ENCODE results near the gene MBOAT1. TPM values are rescaled to one million over a fixed set of nuclear protein-coding genes. Genes with fewer than 3 reads are reported as not detected.

The MBOAT1 gene
- total RNA-seq, 1 donor from 2014 or later = 8.5 TPM

DNA sequence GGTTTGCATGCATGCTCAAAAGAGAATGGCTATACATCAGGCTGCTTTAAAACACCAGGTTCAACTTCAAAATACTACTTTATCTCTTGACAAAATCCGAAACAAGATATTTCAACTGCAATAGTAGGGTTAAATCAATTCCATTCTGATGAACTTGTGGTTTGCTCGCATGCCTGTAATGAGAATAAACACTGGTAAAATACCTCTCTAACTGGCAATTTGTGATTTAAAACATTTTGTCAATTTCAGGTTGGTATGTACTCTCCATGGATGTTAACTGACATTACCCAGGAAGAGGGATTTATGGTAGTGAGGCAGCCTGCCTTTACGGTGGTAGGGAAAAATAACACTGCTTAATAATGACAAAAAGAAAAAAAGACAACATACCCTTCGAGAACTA is 74.4 kb downstream of the MBOAT1 start:
- Histone ChIP-seq H3K36me3 (peaks cover 1% of the 10 kb centered on the region), H3K27me3 (no peaks in the 10 kb centered on the region), H3K9me3 (no peaks in the 10 kb centered on the region), H3K27ac (no peak overlapping the region), H3K4me1 (no peaks in the 10 kb centered on the region), H3K4me3 (no peak overlapping the region)
- no peak for DNase-seq
- intact Hi-C loops (cut with DNase I) = no loop called here
- no peak for TF ChIP-seq CTCF (IDR thresholded peaks at IDR 0.05)
- ATAC-seq = no peak

DNA sequence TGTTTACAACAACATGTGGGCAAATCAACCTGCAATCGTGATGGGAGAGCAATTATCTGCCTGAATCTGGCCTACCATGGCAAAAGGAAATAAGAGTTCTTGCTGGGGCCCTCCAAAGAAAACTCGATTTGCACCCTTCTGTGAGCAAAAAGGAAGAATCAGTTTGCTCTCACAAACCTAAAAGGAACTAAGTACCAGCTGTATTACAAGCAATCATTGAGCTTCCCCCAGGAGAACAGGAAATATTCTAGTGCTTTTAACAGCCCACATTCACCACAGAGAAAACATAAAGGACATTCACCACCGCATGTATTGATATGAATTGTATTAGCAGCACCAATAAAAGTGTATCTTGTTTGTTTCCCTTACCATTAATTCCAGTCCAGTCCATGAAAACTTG is 75.0 kb downstream of the MBOAT1 start:
- H3K27ac ChIP-seq = no peak overlapping the region
- H3K36me3 ChIP-seq = no peaks in the 10 kb centered on the region
- no peaks in the 10 kb centered on the region for H3K9me3 ChIP-seq
- no peaks in the 10 kb centered on the region for H3K27me3 ChIP-seq
- no peak for TF ChIP-seq CTCF (IDR thresholded peaks at IDR 0.05)
- intact Hi-C loops (cut with DNase I) = no loop called here
- ATAC-seq = no peak
- no peak overlapping the region for H3K4me3 ChIP-seq
- no peaks in the 10 kb centered on the region for H3K4me1 ChIP-seq
- no peak for DNase-seq

DNA sequence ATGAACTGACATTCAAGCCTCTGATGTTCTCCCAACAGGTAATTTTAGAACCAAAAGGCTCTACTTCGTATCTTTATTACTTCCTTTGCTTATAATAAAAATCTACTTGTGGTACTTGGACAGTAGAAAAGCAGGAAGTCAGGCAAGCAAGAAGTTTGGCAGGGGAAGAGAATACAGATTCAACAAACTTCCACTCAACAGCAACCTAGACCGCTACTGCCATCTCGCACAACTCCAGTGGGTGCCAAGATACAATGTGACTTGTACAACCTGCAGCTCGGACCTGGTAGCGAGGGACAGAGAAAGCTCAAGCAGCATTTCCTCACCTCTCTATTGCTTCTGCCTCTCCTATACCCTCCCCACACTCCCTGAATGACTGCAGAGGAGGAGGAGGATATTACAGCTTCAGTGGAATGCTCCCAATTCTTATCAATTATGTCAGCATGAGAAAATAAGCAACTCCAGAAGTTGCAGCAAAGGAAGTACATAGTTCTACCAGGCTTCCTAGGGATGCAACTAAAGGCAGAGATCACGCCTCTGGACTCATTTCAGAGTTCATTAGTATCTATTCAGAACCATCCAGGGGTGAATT is 76.5 kb downstream of the MBOAT1 start:
- Histone ChIP-seq H3K36me3 (no peaks in the 10 kb centered on the region), H3K4me1 (no peaks in the 10 kb centered on the region), H3K9me3 (no peaks in the 10 kb centered on the region), H3K27ac (no peak overlapping the region), H3K4me3 (no peak overlapping the region), H3K27me3 (no peaks in the 10 kb centered on the region)
- intact Hi-C loops (cut with DNase I) = no loop called here
- TF ChIP-seq CTCF (IDR thresholded peaks at IDR 0.05) = no peak
- DNase-seq (no peak), ATAC-seq (no peak)

DNA sequence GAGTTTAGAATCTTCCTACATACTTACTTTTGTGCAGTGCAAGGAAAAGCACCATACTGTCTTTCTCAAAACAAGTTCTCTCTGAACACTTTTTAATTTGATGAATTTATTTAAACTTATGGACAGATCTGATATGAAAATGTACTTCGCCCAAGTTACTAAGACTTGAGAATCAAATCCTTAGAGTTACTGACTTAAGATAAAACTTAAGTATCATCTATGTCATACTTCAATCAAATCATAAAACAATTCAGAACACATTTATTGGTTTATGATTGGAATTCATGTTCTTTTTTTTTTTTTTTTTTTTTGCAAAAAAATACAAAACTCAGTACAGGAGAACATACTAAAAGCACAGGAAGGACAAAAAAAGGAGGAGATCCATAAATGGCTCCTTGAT is 77.7 kb downstream of the MBOAT1 start:
- DNase-seq (no peak), ATAC-seq (no peak)
- no peak overlapping the region for H3K27ac ChIP-seq
- H3K4me1 ChIP-seq = no peaks in the 10 kb centered on the region
- no peaks in the 10 kb centered on the region for H3K9me3 ChIP-seq
- no peak for TF ChIP-seq CTCF (IDR thresholded peaks at IDR 0.05)
- H3K4me3 ChIP-seq = no peak overlapping the region
- no peaks in the 10 kb centered on the region for H3K27me3 ChIP-seq
- intact Hi-C loops (cut with DNase I) = no loop called here
- no peaks in the 10 kb centered on the region for H3K36me3 ChIP-seq

DNA sequence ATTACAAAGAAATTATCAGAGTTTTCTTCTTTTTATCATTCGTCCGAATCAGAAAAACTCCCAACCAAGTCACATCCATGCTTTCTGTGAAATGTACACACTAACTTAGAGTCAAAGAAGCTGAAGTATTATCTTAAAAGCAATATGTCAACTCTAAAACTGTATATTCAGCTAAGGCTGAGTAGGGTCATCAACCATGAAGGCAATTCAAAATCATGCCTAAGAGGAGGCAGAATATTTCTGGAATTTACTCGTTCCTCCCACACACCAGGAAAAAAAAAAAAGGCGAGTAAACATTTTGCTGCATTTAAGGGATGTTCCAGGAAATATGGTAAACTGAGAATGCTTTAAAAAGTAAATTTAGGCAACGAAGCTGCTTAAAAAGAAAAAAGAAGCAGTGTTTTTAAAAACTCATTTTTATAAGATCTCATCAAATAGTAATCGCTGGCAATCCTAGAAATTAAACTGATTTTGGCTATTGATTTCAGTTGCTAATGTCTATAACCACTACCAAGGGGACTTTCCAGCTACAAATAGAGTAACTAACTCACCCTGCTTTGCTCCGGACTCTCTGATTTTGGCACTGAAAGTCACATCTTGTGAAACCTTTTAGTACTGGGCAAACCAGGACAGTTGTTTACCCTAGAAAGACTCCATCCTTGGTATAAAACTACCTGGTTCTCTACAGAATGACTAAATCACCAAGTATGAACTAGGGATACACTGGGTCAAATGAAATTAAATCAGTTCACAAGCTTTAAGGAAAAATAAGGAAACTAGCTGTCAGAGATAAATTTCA is 82.8 kb downstream of the MBOAT1 start:
- DNase-seq = no peak
- no peak overlapping the region for H3K4me3 ChIP-seq
- H3K4me1 ChIP-seq = no peaks in the 10 kb centered on the region
- intact Hi-C loops (cut with DNase I) = no loop called here
- H3K36me3 ChIP-seq = peaks cover 5% of the 10 kb centered on the region
- no peak for TF ChIP-seq CTCF (IDR thresholded peaks at IDR 0.05)
- H3K27ac ChIP-seq = no peak overlapping the region
- no peak for ATAC-seq
- no peaks in the 10 kb centered on the region for H3K27me3 ChIP-seq
- no peaks in the 10 kb centered on the region for H3K9me3 ChIP-seq
